HepG2 (cell line): Measurements from ENCODE around the gene DNMT3A. TPM values are rescaled to one million over a fixed set of nuclear protein-coding genes. Genes with fewer than 3 reads are reported as not detected.

Experiments
- ATAC-seq: fragments of 200-7000 bp; cut with Tn5 transposase; 3 replicates; pipeline ENCODE4 v1.9.1; 2020; ENCODE audit warnings: mild to moderate bottlenecking, moderate library complexity
- BruUV-seq: library from RNA; stranded (reverse); fragments of 400-500 nt; replicated peaks from 2 replicates; lab custom pipeline; 2021; lab: Mats Ljungman, UMichigan
- CTCF ChIA-PET: fragments of 300-600 bp; formaldehyde crosslinking; extraction: SDS; loops from one replicate; lab custom pipeline; 2021; ENCODE audit warnings: low total read pairs, inconsistent platforms, low intra/inter-chr PET ratio; lab: Yijun Ruan, JAX
- POLR2A ChIA-PET: fragments of 350-600 bp; sonication (Branson Sonifier 250); formaldehyde crosslinking; loops from one replicate; lab custom pipeline; 2020; ENCODE audit warnings: antibody characterized with exemption, inconsistent platforms; lab: Yijun Ruan, JAX
- DNase-seq: peaks from one replicate; pipeline ENCODE4 v3.0.0-alpha.2; 2015; ENCODE audit warnings: low spot score
- FAIRE-seq: peaks from 3 replicates; lab custom pipeline; 2011; peaks lifted over from hg19 to GRCh38; lab: Jason Lieb, UNC
- H2AFZ ChIP-seq: one replicate; pipeline ENCODE4 v1.6.1; 2011; ENCODE audit warnings: low read length, inconsistent platforms
- H3K27ac ChIP-seq: fragments of 300-600 bp; 3 replicates; pipeline ENCODE4 v1.8.0; 2011; ENCODE audit warnings: mixed run types, mild to moderate bottlenecking, mixed read lengths, low read length, inconsistent platforms; ENCODE audit not compliant: insufficient read depth; ENCODE audit errors: extremely low read length
- H3K27me3 ChIP-seq, 2 experiments: fragments of 200-600 bp in 1 of 2; 2 replicates in 1 of 2; 3 replicates in 1 of 2; pipeline versions ENCODE4 v1.6.0 to v1.8.0; 2011; ENCODE audit warnings: low read length in 2 of 2, mild to moderate bottlenecking in 2 of 2, moderate library complexity in 2 of 2, inconsistent platforms in 1 of 2; ENCODE audit not compliant: insufficient read depth in 2 of 2, control insufficient read depth in 1 of 2
- H3K36me3 ChIP-seq, 2 experiments: fragments of 200-600 bp in 1 of 2; replicated peaks in 1 of 2; 2 replicates in 1 of 2; 3 replicates in 1 of 2; pipeline versions ENCODE4 v1.5.1 to v1.8.0; 2011; ENCODE audit warnings: low read length in 2 of 2, inconsistent platforms in 1 of 2; ENCODE audit not compliant: insufficient read depth in 2 of 2, control insufficient read depth in 1 of 2
- H3K4me1 ChIP-seq: 2 replicates; pipeline ENCODE4 v1.5.1; 2012; ENCODE audit warnings: low read length, inconsistent platforms; ENCODE audit not compliant: insufficient read depth
- H3K4me2 ChIP-seq: 2 replicates; pipeline ENCODE4 v1.6.0; 2011; ENCODE audit warnings: low read depth, low read length, inconsistent platforms
- H3K4me3 ChIP-seq, 3 experiments: fragments of 200-600 bp in 1 of 3; sonication (generic), shearing (Covaris generic) in 1 of 3; replicated peaks in 1 of 3; 2 replicates each; pipeline ENCODE4 v1.5.1; 2011 to 2016; ENCODE audit warnings: low read length in 3 of 3, inconsistent platforms in 2 of 3, low read depth in 2 of 3, mild to moderate bottlenecking in 2 of 3, control low read depth in 1 of 3, mixed read lengths in 1 of 3; ENCODE audit not compliant: insufficient read depth in 1 of 3
- H3K79me2 ChIP-seq: one replicate; pipeline ENCODE4 v1.6.1; 2011; ENCODE audit warnings: low read length, inconsistent platforms; ENCODE audit not compliant: insufficient read depth
- H3K9ac ChIP-seq: 2 replicates; pipeline ENCODE4 v1.6.0; 2011; ENCODE audit warnings: mild to moderate bottlenecking, low read depth, low read length, inconsistent platforms; ENCODE audit not compliant: insufficient read depth
- H3K9me3 ChIP-seq: 2 replicates; pipeline ENCODE4 v1.5.1; 2012; ENCODE audit warnings: mild to moderate bottlenecking, low read length
- H4K20me1 ChIP-seq: 2 replicates; pipeline ENCODE4 v1.6.0; 2011; ENCODE audit warnings: inconsistent platforms, mild to moderate bottlenecking, low read length, moderate library complexity; ENCODE audit not compliant: insufficient read depth
- CHCHD3 ChIP-seq: sonication (generic); formaldehyde crosslinking; IDR thresholded peaks from 2 replicates; pipeline ENCODE4 v1.8.0; 2022; ENCODE audit warnings: mild to moderate bottlenecking, missing genetic modification reagents, moderate library complexity
- CREBL2 ChIP-seq: sonication (generic); formaldehyde crosslinking; IDR thresholded peaks from 2 replicates; pipeline ENCODE4 v1.8.1; 2023; ENCODE audit warnings: missing genetic modification reagents, mild to moderate bottlenecking, borderline replicate concordance
- POLR2AphosphoS5 ChIP-seq: IDR thresholded peaks from 2 replicates; pipeline ENCODE4 v1.6.1; 2012; ENCODE audit warnings: low read depth, low read length
- SP1 ChIP-seq, 2 experiments: fragments of 450-650 bp in 1 of 2; sonication (generic) in 1 of 2; formaldehyde crosslinking in 1 of 2; IDR thresholded peaks; 2 replicates each; pipeline versions ENCODE4 v1.4.0 to v1.6.1; 2016 to 2020; ENCODE audit warnings: missing genetic modification reagents in 1 of 2
- ZNF232 ChIP-seq: sonication (generic); formaldehyde crosslinking; IDR thresholded peaks from 2 replicates; pipeline ENCODE4 v1.4.0; 2020; ENCODE audit warnings: missing genetic modification reagents, borderline replicate concordance
- ZNF333 ChIP-seq: sonication (generic); formaldehyde crosslinking; IDR thresholded peaks from 2 replicates; pipeline ENCODE4 v1.4.0; 2020; ENCODE audit warnings: mild to moderate bottlenecking, missing genetic modification reagents, borderline replicate concordance
- ZNF570 ChIP-seq: sonication (generic); formaldehyde crosslinking; IDR thresholded peaks from 2 replicates; pipeline ENCODE4 v1.4.0; 2020; ENCODE audit warnings: mild to moderate bottlenecking, missing genetic modification reagents, borderline replicate concordance
- WGBS: methylation state at CpG from one replicate; pipeline ENCODE4 v1.1.6; 2017; ENCODE audit warnings: low lambda C conversion rate; 5-methylcytosine and 5-hydroxymethylcytosine counted together
- in situ Hi-C: cut with HindIII; loops from 2 replicates; pipeline ENCODE4 v1.10.0; 2017; ENCODE audit warnings: low pct_unique_long_range_greater_than_20kb; ENCODE audit not compliant: extremely low pct_ligation_motif_present
- intact Hi-C: fragments of 100-400 bp; cut with micrococcal nuclease; formaldehyde crosslinking; loops from one replicate; pipeline ENCODE4 v1.10.0; 2022; ENCODE audit not compliant: unreplicated experiment
- polyA plus RNA-seq, 8 experiments: library from polyadenylated mRNA; depleted of rRNA in 3 of 8; stranded (reverse) in 7 of 8; unstranded in 1 of 8; fragments of >200 nt; fragmentation: Illumina TruSeq in 4 of 8; extraction: Trizol in 4 of 8; gene quantifications; 2 replicates each; pipeline versions ENCODE4 v1.2.1 to v1.2.3, GENCODE V29; 2011 to 2016; ENCODE audit warnings: low read depth in 4 of 8, missing spikeins in 1 of 8, mixed read lengths in 1 of 8; ENCODE audit not compliant: insufficient read depth in 1 of 8
- total RNA-seq, 5 experiments: library from RNA; depleted of rRNA; stranded (reverse); fragments of >200 nt; fragmentation: Illumina TruSeq; extraction: Trizol; gene quantifications; 2 replicates each; pipeline ENCODE4 v1.2.3, GENCODE V29; 2016; ENCODE audit warnings: low read depth in 1 of 5
- TF ChIP-seq, protein P1 (sequence below): sonication (generic); formaldehyde crosslinking; IDR thresholded peaks from 2 replicates; pipeline ENCODE4 v1.4.0; 2020; ENCODE audit warnings: missing genetic modification reagents

The DNMT3A gene
- total and polyA plus RNA-seq, 2 of the 13 experiments (the other 11 are each of a cell fraction or from before 2014, with no cell fraction given) = 14.7 to 29.1 TPM

- TF ChIP-seq ZNF232 (CRISPR knock-in tag) = no peak
- TF ChIP-seq ZNF333 = no peak
- TF ChIP-seq CHCHD3 = 0 out of 2 replicates have a peak, but pooled peaks have one; percentile 38
- no peak for TF ChIP-seq POLR2AphosphoS5
- TF ChIP-seq CREBL2 (CRISPR knock-in tag) = no peak
- TF ChIP-seq, protein P1, sequence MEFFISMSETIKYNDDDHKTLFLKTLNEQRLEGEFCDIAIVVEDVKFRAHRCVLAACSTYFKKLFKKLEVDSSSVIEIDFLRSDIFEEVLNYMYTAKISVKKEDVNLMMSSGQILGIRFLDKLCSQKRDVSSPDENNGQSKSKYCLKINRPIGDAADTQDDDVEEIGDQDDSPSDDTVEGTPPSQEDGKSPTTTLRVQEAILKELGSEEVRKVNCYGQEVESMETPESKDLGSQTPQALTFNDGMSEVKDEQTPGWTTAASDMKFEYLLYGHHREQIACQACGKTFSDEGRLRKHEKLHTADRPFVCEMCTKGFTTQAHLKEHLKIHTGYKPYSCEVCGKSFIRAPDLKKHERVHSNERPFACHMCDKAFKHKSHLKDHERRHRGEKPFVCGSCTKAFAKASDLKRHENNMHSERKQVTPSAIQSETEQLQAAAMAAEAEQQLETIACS (CRISPR knock-in tag) = no peak
- TF ChIP-seq ZNF570 (CRISPR knock-in tag) = no peak
- TF ChIP-seq SP1 (IDR thresholded peaks at IDR 0.05) = no peak
- TF ChIP-seq SP1 (CRISPR knock-in tag; IDR thresholded peaks at IDR 0.05) = no peak
- TF ChIP-seq, all 625 proteins: peak for 1
- FAIRE-seq = no peak
- Histone ChIP-seq H3K79me2 (peaks cover 20% of the 10 kb centered on the region), H3K36me3 (peaks cover 42 to 69% of the 10 kb centered on the region in 2 experiments), H4K20me1 (no peaks in the 10 kb centered on the region; the same call in 1 of the 2 replicates), H3K4me3 (no peak overlapping the region), H3K27ac (no peak overlapping the region), H3K27me3 (no peaks in the 10 kb centered on the region), H2AFZ (no peak overlapping the region), H3K4me1 (peaks cover 34% of the 10 kb centered on the region), H3K4me2 (no peak overlapping the region), H3K9ac (no peak overlapping the region), H3K9me3 (no peaks in the 10 kb centered on the region)
- in situ Hi-C loops (no loop called here), intact Hi-C loops (no loop called here)
- CTCF ChIA-PET = no interaction called here
- POLR2A ChIA-PET = no interaction called here
- ATAC-seq = no peak
- no peak for DNase-seq
- 98% methylated on average over 14 of the region's 14 CpGs for WGBS
- BruUV-seq = no TSS peak
These were observed 95.7 kb downstream of the DNMT3A start for GRCh38 chr2:25246001-25246400.
